GM12874 (cell line): Measurements from ENCODE around the gene GRB10.

Source experiments
- CTCF ChIP-seq: IDR thresholded peaks from 2 replicates; pipeline ENCODE4 v1.5.1; 2011; ENCODE audit warnings: low read depth, mild to moderate bottlenecking, control low read depth, low read length, moderate library complexity; ENCODE audit not compliant: insufficient read depth

Gene GRB10

GRCh38 chr7:50558294-50559053, 224.2 kb downstream of the GRB10 start:
- TF ChIP-seq CTCF: no peak

- no peak for TF ChIP-seq CTCF
These were observed 225.6 kb downstream of the GRB10 start for GRCh38 chr7:50557099-50557498.

- no peak for TF ChIP-seq CTCF
These were observed 226.3 kb downstream of the GRB10 start for GRCh38 chr7:50556247-50556991.

GRCh38 chr7:50555594-50556140, 227.0 kb downstream of the GRB10 start:
- no peak for TF ChIP-seq CTCF

- no peak for TF ChIP-seq CTCF
These were observed 228.0 kb downstream of the GRB10 start for GRCh38 chr7:50554431-50555322.

GRCh38 chr7:50553973-50554372, 228.7 kb downstream of the GRB10 start:
- TF ChIP-seq CTCF: no peak
